Kidney epithelial cell (primary cell): ENCODE results near the gene TMEM182. TPM values are rescaled to one million over a fixed set of nuclear protein-coding genes. Genes with fewer than 3 reads are reported as not detected.

Experiments used
- DNase-seq: peaks from one replicate; pipeline ENCODE4 v3.0.0-alpha.2; 2010; ENCODE audit warnings: low read depth
- H3K27me3 ChIP-seq: 2 replicates; pipeline ENCODE4 v1.6.0; 2011; ENCODE audit warnings: low read length; ENCODE audit not compliant: control insufficient read depth, insufficient read depth
- H3K36me3 ChIP-seq: 2 replicates; pipeline ENCODE4 v1.5.1; 2011; ENCODE audit warnings: low read length; ENCODE audit not compliant: control insufficient read depth, insufficient read depth
- H3K4me3 ChIP-seq: 2 replicates; pipeline ENCODE4 v1.5.1; 2011; ENCODE audit warnings: low read depth, mild to moderate bottlenecking, control low read depth, low read length
- CTCF ChIP-seq: IDR thresholded peaks from 2 replicates; pipeline ENCODE4 v1.5.1; 2011; ENCODE audit warnings: mild to moderate bottlenecking, moderate library complexity, low read length, control low read depth, inconsistent platforms; ENCODE audit not compliant: insufficient read depth, poor library complexity, severe bottlenecking
- total RNA-seq: library from RNA; depleted of rRNA; stranded (reverse); fragments of >200 nt; gene quantifications from 2 replicates; pipeline ENCODE4 v1.2.3, GENCODE V29; 2015

The TMEM182 gene
- total RNA-seq, 1 donor from 2014 or later: 5.9 TPM

- no peaks in the 10 kb centered on the region for H3K27me3 ChIP-seq
- no peak overlapping the region for H3K4me3 ChIP-seq
- H3K36me3 ChIP-seq: no peaks in the 10 kb centered on the region
- TF ChIP-seq CTCF: no peak
- DNase-seq: no peak
Measured at GRCh38 chr2:102755284-102755683, 6.5 kb upstream of the TMEM182 start.

GRCh38 chr2:102758439-102758838 is 3.4 kb upstream of the TMEM182 start:
- H3K27me3 ChIP-seq: no peaks in the 10 kb centered on the region
- no peaks in the 10 kb centered on the region for H3K36me3 ChIP-seq
- no peak for TF ChIP-seq CTCF
- H3K4me3 ChIP-seq: no peak overlapping the region
- no peak for DNase-seq

- Histone ChIP-seq H3K4me3 (no peak overlapping the region), H3K36me3 (no peaks in the 10 kb centered on the region), H3K27me3 (no peaks in the 10 kb centered on the region)
- peak; percentile 2 for DNase-seq
- TF ChIP-seq CTCF: no peak
Measured at GRCh38 chr2:102764083-102764482, 2.3 kb downstream of the TMEM182 start.

GRCh38 chr2:102765061-102765460 is 3.2 kb downstream of the TMEM182 start:
- no peak overlapping the region for H3K4me3 ChIP-seq
- no peaks in the 10 kb centered on the region for H3K36me3 ChIP-seq
- DNase-seq: no peak
- TF ChIP-seq CTCF: no peak
- no peaks in the 10 kb centered on the region for H3K27me3 ChIP-seq

- H3K36me3 ChIP-seq: no peaks in the 10 kb centered on the region
- H3K27me3 ChIP-seq: no peaks in the 10 kb centered on the region
- H3K4me3 ChIP-seq: no peak overlapping the region
- DNase-seq: no peak
- TF ChIP-seq CTCF: no peak
Measured at GRCh38 chr2:102768253-102768652, 6.4 kb downstream of the TMEM182 start.

- TF ChIP-seq CTCF: no peak
- no peaks in the 10 kb centered on the region for H3K36me3 ChIP-seq
- no peak overlapping the region for H3K4me3 ChIP-seq
- no peak for DNase-seq
- no peaks in the 10 kb centered on the region for H3K27me3 ChIP-seq
Measured at GRCh38 chr2:102768892-102769291, 7.1 kb downstream of the TMEM182 start.
